Loucy (cell line): Measurements from ENCODE around the gene TMEM163.

Source experiments
- H2AFZ ChIP-seq: fragments of 200-600 bp; sonication (generic); 2 replicates; pipeline ENCODE4 v1.6.0; 2016; ENCODE audit warnings: antibody characterized with exemption, mild to moderate bottlenecking, low read length, moderate library complexity
- H3F3A ChIP-seq: fragments of 200-600 bp; 2 replicates; pipeline ENCODE4 v1.6.0; 2016; ENCODE audit warnings: antibody characterized with exemption, low read depth, mild to moderate bottlenecking
- H3K27me3 ChIP-seq: fragments of 200-600 bp; sonication (generic); 2 replicates; pipeline ENCODE4 v1.6.1; 2014; ENCODE audit warnings: low read length, mild to moderate bottlenecking; ENCODE audit not compliant: insufficient read depth, poor library complexity, severe bottlenecking
- H3K36me3 ChIP-seq: fragments of 200-600 bp; sonication (generic); 2 replicates; pipeline ENCODE4 v1.6.1; 2016; ENCODE audit warnings: low read length; ENCODE audit not compliant: insufficient read depth
- H3K4me1 ChIP-seq: fragments of 200-600 bp; sonication (generic); 2 replicates; pipeline ENCODE4 v1.5.1; 2014; ENCODE audit warnings: low read length, mild to moderate bottlenecking; ENCODE audit not compliant: insufficient read depth, poor library complexity, severe bottlenecking
- H3K4me2 ChIP-seq: fragments of 200-600 bp; sonication (generic); 2 replicates; pipeline ENCODE4 v1.6.0; 2014; ENCODE audit warnings: antibody characterized with exemption, low read length, low read depth, mild to moderate bottlenecking; ENCODE audit not compliant: poor library complexity, severe bottlenecking
- H3K4me3 ChIP-seq: fragments of 200-600 bp; sonication (generic); 2 replicates; pipeline ENCODE4 v1.5.1; 2014; ENCODE audit warnings: low read length, mild to moderate bottlenecking, mixed read lengths; ENCODE audit not compliant: poor library complexity, severe bottlenecking
- H3K79me2 ChIP-seq: fragments of 200-600 bp; sonication (generic); 2 replicates; pipeline ENCODE4 v1.6.1; 2014; ENCODE audit warnings: low read length; ENCODE audit not compliant: insufficient read depth
- H3K9ac ChIP-seq: fragments of 200-600 bp; sonication (generic); 2 replicates; pipeline ENCODE4 v1.6.0; 2014; ENCODE audit warnings: mild to moderate bottlenecking, low read depth, low read length, moderate library complexity; ENCODE audit not compliant: poor library complexity, severe bottlenecking
- H3K9me2 ChIP-seq: fragments of 200-600 bp; sonication (generic); replicated peaks from 2 replicates; pipeline ENCODE4 v1.6.1; 2016; ENCODE audit warnings: low read depth, low read length, mixed read lengths
- H3K9me3 ChIP-seq: fragments of 200-600 bp; sonication (generic); 2 replicates; pipeline ENCODE4 v1.6.1; 2014; ENCODE audit warnings: mild to moderate bottlenecking, antibody characterized with exemption, low read length, low read depth; ENCODE audit not compliant: insufficient read depth
- H4K20me1 ChIP-seq: fragments of 200-600 bp; sonication (generic); 2 replicates; pipeline ENCODE4 v1.6.0; 2014; ENCODE audit warnings: antibody characterized with exemption, low read length, mild to moderate bottlenecking; ENCODE audit not compliant: insufficient read depth, poor library complexity, severe bottlenecking
- EZH2phosphoT487 ChIP-seq: fragments of 200-600 bp; IDR thresholded peaks from 2 replicates; pipeline ENCODE4 v1.6.1; 2018; ENCODE audit warnings: antibody characterized with exemption, mild to moderate bottlenecking, moderate library complexity, borderline replicate concordance
- TF ChIP-seq, protein P1 (sequence below): fragments of 200-600 bp; sonication (generic); conservative IDR thresholded peaks from 2 replicates; pipeline ENCODE4 v1.5.1; 2014; ENCODE audit warnings: mild to moderate bottlenecking, antibody characterized with exemption, low read length

The TMEM163 gene

DNA sequence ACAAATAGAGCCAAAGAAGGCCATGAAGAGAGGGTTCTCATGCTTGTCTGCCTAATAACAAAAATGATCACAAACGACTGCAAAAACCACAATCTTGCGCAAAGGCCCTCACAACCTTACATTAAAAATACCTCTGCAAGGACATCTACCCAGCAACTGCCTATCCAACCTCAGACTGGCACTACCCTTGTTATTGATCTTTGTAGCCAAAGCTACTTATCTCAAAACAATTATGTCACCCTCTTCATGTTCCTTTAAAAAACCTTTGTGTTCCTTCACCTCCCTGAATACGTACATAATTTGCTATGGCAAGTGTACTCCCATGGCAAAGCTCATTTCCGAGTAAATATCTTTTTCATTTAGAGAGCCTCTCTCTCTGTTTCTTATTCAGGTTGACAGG is 44.1 kb downstream of the TMEM163 start:
- no peak for TF ChIP-seq EZH2phosphoT487
- TF ChIP-seq, protein P1, sequence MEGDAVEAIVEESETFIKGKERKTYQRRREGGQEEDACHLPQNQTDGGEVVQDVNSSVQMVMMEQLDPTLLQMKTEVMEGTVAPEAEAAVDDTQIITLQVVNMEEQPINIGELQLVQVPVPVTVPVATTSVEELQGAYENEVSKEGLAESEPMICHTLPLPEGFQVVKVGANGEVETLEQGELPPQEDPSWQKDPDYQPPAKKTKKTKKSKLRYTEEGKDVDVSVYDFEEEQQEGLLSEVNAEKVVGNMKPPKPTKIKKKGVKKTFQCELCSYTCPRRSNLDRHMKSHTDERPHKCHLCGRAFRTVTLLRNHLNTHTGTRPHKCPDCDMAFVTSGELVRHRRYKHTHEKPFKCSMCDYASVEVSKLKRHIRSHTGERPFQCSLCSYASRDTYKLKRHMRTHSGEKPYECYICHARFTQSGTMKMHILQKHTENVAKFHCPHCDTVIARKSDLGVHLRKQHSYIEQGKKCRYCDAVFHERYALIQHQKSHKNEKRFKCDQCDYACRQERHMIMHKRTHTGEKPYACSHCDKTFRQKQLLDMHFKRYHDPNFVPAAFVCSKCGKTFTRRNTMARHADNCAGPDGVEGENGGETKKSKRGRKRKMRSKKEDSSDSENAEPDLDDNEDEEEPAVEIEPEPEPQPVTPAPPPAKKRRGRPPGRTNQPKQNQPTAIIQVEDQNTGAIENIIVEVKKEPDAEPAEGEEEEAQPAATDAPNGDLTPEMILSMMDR: no peak

DNA sequence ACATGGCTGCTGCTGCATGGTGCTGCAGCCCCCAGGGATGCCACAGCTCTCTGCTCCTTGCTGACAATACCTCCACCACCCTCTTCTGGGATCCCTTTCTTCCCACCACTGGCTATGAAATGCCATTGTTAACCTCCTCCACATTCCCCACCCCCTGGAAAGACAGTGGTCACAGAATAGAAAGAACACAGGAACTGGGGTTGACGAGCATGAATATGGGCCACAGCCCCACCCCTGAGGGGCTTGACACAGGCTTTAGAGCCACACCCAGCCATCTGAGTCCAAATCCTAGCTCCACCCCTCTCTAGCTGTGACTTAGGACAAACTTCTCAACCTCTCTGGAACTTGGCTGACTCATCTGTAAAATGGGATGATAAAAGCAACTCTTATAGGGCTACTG is 47.3 kb downstream of the TMEM163 start:
- H3K36me3 ChIP-seq: no peaks in the 10 kb centered on the region
- no peak overlapping the region for H3K4me3 ChIP-seq
- H3K79me2 ChIP-seq: no peaks in the 10 kb centered on the region
- H3K27me3 ChIP-seq: no peaks in the 10 kb centered on the region
- TF ChIP-seq, protein P1: no peak
- no peak for TF ChIP-seq EZH2phosphoT487
- peaks cover 34% of the 10 kb centered on the region for H3K4me1 ChIP-seq
- no peaks in the 10 kb centered on the region for H4K20me1 ChIP-seq
- no peak overlapping the region for H3K4me2 ChIP-seq
- H3F3A ChIP-seq: no peaks in the 10 kb centered on the region
- no peak overlapping the region for H2AFZ ChIP-seq
- H3K9me3 ChIP-seq: no peaks in the 10 kb centered on the region
- no peak overlapping the region for H3K9ac ChIP-seq
- no peaks in the 10 kb centered on the region for H3K9me2 ChIP-seq

More for the DNA sequence above, 44.1 kb downstream of the TMEM163 start:
- Histone ChIP-seq H3K4me2 (no peak overlapping the region), H3K4me3 (no peak overlapping the region), H3K9me3 (no peaks in the 10 kb centered on the region), H3K9me2 (no peaks in the 10 kb centered on the region), H4K20me1 (no peaks in the 10 kb centered on the region), H3K27me3 (no peaks in the 10 kb centered on the region), H3K4me1 (peaks cover 34% of the 10 kb centered on the region), H3K9ac (no peak overlapping the region), H3F3A (no peaks in the 10 kb centered on the region), H3K36me3 (no peaks in the 10 kb centered on the region), H2AFZ (no peak overlapping the region), H3K79me2 (no peaks in the 10 kb centered on the region)

DNA sequence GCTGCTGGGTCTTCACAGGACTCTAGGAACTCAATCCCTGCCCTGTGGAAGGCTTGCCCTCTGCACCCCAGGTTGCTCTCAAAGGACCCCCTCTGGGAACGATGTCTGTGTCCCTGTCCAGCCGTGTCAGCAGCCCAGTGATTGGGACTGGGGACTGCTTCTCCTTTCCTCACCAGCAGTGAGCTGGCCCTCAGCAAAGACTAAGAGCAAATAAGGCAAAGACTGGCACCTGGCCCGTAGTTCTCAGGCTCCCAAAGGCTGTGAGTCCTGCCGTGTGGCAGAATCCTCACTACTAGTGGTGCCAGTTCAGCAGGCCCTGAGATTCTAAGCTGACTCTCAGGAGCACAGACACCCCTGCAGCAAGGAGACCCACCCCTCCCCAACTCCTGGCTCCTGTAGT is 47.8 kb downstream of the TMEM163 start:
- Histone ChIP-seq H3K27me3 (no peaks in the 10 kb centered on the region), H4K20me1 (no peaks in the 10 kb centered on the region)

More for the DNA sequence above, 47.8 kb downstream of the TMEM163 start:
- Histone ChIP-seq H3K79me2 (no peaks in the 10 kb centered on the region), H3K4me1 (peaks cover 34% of the 10 kb centered on the region), H2AFZ (no peak overlapping the region), H3K4me3 (peak overlapping the region; percentile 39), H3K9me3 (no peaks in the 10 kb centered on the region), H3K4me2 (peak overlapping the region; percentile 68), H3K9me2 (no peaks in the 10 kb centered on the region), H3K36me3 (no peaks in the 10 kb centered on the region), H3F3A (no peaks in the 10 kb centered on the region), H3K9ac (no peak overlapping the region)
- no peak for TF ChIP-seq EZH2phosphoT487
- TF ChIP-seq, protein P1: no peak
